GM18868 (cell line): ENCODE data around the gene ZNF326.
"Not testable (repeated sequence)": the region's sequence is repeated elsewhere in the genome, so short reads cannot be mapped to it uniquely, and the experiment has no call there.

Experiments used
- ATAC-seq: cut with Tn5 transposase; IDR thresholded peaks from one replicate; pipeline ENCODE4 v1.9.1; 2021; ENCODE audit warnings: mild to moderate bottlenecking, moderate library complexity; ENCODE audit not compliant: unreplicated experiment

The ZNF326 gene

DNA sequence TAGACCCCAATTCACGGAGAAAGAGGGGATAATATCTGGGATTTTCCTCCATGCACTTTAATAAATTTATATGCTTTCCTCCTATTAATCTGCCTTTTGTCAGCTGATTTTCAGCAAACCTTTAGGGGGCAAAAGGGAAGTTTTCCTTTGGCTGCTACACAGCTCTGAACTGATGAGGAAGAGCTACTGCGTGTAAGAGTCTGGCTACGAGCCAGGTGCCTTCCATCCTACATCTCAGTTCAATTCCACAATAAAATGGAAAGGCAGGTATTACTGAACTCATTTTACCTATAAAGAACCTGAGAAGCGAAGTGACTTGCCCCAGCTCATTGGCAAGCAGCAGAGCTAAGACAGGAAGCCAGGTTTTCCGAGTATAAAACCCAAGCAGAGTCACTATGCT, 28.3 kb upstream of the ZNF326 start:
- ATAC-seq = no peak

DNA sequence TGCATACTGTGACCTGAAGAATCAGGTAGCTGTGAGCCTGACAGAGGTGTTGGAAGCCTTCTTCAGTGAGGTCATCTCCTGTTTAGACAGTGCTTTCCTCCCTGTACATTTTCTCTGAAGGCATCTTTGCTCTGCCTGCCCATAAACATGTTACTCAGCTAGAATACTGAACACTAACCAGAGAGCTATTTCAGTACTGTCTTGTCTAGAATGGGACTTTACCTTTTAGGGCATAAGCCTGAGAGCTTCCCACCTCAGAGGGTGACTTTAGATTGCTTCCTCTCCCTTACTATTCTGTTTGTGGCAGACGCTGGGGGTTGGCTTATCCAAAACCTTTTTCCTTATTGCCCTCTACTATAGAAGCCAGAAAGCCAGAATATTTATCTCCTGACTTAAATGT, 23.3 kb upstream of the ZNF326 start:
- peak; percentile 93 for ATAC-seq

DNA sequence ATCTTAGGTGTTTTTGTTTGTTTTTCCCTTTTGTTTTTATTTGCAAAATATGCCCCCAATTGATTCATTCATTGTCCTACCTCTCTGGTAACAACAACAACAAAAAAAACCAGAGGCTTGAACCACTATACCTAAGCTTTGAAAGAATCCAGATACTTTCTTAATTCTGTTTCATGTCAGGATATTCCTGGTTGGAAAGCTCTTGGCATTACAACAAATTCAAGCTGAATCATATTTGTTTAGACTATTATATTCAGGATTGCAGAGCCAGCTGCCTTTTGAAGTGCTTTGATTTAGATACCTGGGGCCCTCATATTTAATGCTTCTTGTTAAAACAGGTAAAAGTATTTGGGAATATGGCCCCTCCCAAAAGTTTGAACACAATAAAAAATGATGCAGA, 22.9 kb upstream of the ZNF326 start:
- no peak for ATAC-seq

DNA sequence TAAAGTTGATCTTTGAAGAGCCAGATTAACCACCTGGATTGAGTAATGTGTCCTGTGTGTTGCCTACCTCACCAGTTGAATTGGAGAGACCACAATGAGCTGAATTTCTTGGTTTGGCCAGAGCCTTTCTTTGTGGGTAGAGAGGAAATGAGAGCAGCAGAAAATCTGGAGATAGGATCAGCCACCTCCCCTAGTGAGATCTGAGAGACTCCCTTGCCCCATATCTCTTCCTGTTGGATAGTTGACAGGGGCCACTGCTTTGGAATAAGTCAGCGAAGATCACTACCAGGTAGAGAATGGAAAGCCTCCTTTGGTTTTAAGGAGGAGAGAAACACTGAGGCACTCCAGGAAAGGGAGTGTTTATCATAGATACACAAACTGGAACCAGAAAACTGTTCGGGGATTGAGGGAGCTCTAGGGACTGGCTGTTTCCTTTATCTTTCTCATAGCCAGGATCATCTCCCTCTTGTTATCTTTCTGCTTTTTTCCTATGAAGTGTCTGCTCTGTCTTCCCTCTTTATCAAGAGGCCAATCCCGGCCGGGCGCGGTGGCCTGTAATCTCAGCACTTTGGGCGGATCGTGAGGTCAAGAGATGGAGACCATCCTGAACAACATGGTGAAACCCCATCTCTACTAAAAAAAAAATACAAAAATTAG, 21.3 kb upstream of the ZNF326 start:
- no peak for ATAC-seq

DNA sequence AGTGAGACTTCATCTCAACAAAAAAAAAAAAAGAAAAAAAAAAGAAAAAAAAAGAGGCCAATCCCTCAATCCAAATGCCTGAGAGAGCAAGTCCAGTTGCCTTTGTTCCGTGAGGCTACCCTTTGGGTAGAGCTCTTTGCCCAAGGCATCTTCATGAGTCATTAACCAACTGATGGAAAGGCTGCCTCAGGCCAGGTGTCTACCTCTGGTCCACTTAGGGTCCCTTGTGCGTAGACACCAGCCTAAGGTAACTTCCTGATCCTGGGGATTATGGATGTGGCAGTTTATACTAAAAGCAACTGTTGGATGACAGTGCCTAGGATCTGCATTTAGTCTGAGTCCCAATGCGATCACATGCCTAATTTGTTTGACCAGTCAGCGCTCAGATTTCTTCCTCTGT, 20.7 kb upstream of the ZNF326 start:
- ATAC-seq = no peak

DNA sequence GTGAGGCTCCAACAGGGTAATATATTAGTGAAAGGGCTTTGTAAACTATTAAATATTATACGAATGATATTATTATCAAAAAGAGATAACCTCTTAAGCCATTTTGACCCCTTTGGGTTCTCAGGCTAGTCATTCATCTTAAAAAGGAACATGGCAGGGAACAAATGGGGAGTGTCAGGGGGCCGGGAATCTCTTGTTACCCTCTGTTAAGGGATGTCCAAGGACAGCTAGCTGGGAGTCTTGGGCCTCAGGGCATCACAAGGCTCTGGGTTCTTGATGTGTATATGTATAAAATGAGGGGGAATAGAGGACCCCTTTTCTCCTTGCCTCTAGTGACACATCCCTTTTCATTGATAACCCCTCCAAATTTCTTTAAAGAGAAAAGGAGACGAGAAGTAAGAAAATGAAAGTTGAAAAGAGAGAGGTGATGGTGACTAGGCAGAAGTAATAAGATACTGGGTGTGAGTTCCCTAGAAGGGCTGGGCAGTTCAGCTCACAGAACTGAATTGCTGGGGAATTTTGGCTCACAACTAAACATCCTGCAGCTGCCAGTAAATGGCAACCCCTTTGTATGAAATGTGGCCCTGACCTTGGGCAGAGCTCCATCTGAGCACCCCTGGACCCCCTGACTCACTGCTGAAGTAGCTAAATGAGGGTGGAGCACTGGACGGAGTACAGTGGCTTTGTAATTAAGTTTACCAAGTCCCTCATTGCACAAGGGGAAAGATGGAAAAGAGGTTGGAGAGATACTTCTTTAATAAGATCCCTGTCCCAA, 20.0 kb upstream of the ZNF326 start:
- ATAC-seq = no peak

DNA sequence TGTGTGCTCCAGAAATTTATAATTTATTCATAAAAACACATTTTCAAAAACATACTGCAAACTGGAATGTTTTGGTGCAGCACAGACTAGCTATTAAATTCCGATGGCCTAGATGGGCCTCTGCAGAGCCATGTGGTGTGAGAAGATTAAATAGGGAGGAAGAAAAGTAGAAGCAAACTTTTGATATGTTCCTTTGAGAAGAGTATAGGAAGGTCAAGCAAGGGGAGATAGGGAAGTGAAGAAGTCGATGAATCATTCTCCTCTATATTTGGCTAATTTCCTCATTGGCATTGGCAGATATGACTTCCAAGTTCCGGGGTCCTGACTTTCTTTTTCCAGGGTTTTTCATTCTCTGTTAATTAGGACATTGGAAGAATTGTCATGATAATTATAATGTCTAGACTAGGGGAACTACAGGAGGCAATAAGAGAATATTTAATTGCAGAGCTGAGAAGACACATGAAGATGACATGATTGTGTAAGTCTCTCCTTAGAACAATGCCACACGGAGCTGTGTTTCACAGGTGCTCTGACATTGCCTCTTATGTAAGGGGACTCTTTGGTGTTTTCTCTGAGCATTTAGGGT, 19.3 kb upstream of the ZNF326 start:
- no peak for ATAC-seq

DNA sequence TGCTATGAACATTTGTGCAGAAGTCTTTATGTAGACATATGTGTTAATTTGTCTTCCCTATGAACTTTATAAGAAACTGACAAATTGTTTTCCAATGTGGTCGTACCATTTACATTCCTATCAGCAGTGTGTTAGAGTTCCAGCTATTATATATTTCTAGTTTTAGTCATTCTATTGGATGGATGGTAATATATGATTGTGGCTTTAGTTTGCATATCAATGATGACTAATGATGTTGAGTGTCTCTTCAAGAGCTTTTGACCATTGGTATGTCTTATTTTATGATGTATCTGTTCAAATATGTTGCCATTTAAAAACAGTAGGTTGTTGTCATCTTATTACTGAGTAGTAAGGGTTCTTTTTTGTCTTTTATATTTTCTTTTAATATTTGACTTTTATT, 16.2 kb upstream of the ZNF326 start:
- no peak for ATAC-seq

DNA sequence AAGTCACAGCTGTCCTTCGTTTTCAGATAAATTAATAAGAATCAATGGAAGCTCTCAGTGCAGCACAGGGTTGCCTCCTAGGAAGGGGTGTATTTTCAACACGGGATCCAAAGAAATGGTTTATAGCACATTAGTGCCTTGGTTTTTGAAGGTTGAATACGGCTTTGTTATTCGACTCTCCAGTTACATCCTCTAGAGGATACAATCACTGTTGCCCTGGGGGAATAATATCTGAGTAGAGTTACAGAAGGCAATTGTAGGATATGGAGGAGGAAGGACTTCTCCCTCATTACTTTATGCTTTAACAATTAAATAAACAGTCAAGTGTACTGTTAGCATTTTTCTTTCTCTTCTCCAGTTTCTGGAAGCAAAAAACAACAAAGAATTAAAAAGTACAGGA, 14.3 kb upstream of the ZNF326 start:
- no peak for ATAC-seq

DNA sequence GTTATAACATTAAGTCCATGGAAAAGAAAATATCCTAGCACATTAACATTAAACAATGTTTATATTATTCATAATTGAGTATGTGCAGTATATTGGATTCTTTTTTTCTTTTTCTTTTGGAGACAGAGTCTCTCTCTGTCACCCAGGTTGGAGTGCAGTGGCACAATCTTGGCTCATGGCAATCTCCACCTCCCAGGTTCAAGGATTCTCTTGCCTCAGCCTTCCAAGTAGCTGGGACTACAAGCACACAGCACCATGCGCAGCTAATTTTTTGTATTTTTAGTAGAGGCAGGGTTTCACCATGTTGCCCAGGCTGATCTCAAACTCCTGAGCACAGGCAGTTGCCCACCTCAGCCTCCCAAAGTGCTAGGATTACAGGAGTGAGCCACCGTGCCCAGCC, 12.1 kb upstream of the ZNF326 start:
- not testable (repeated sequence) for ATAC-seq

DNA sequence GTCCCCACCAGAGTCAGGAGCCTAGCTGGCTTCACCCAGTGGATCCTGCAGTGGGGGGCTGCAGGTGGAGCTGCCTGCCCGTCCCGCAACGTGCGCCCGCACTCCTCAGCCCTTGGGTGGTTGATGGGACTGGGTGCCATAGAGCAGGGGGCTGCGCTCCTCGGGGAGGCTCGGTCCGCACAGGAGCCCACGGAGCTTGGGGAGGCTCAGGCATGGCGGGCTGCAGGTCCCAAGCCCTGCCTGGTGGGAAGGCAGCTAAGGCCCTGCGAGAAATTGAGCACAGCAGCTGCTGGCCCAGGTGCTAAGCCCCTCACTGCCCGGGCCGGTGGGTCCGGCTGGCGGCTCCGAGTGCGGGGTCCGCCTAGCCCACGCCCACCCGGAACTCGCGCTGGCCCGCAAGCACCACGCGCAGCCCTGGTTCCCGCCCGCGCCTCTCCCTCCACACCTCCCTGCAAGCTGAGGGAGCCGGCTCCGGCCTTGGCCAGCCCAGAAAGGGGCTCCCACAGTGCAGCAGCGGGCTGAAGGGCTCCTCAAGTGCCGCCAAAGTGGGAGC, 10.3 kb upstream of the ZNF326 start:
- ATAC-seq = not testable (repeated sequence)

DNA sequence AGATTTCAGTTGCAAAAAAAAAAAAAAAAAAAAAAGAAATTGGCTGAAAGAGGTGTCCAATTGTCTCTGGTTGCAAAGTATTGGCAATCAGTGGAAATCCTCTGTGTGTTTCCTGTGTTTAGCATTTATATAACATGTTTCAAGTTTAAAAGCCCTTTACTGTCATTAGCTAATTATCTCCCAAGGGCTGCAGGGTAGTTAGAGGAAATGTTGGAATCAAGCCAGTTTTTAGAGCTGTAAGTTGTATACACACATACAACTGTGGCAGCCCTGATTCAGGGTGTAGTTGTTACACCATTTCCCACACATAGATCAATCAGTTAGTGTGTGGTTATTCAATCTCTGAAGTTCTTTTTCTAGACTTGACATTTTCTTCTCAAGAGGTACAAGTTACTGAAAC, 8.9 kb upstream of the ZNF326 start:
- no peak for ATAC-seq

DNA sequence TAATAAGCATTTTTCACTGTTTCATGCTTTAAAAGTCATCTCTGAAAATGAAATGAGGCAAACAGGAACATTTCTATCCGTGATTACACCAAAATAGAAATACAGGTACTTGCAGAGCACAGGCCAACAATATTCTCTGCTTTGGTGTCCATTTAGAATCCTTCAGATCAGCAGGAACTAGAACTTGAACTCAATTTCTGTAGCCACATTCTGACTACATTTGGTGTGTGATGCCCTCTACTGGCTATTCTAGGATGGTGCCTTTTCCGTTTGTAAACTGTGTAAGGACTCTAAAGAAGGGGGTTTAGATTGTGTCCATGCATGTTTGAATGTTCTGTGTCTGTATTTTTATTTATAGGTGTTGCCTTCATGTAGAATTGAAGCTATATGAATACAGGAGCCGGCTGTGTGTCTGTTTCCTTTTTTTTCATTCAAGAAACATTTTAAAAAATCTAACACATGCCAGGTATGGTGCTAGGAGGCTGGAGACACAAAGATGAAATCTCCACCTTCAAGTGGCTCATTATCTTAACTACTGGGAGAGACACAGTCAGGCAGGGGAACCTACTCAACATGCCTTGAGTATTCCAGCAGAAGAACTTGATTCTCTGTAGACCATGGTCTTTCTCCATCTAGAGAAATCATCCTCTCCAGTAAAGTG, 7.6 kb upstream of the ZNF326 start:
- peak; percentile 90 for ATAC-seq

DNA sequence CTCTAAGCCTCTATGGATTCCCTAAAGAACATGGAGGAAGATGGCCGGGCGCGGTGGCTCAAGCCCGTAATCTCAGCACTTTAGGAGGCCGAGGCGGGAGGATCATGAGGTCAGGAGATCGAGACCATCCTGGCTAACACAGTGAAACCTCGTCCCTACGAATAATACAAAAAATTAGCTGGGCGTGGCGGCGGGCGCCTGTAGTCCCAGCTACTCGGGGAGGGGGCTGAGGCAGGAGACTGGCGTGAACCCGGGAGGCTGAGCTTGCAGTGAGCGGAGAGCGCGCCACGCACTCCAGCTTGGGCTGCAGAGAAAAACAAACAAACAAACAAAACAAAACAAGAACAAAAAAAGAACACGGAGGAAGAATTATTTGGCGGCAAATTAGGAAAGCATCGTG, 5.8 kb upstream of the ZNF326 start:
- no peak for ATAC-seq

DNA sequence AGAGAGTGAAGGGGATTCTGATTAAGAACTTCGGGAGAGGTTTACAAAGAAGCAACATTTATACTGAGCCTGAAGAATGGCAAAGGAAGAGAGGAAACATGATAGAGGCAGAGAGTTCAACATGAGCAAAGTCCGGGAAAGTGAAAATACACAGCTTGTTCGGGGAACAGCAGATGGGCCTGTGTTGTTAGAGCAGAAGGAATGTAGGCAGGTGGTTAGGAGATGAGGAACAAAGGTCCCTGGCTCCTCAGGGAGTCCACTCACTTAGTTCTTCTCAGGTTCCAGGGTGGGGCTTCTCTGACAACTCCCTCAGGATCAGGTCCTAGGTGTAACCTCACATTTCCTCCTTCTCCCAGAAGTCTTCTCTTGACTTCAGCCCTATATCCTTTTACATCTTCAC, 5.1 kb upstream of the ZNF326 start:
- ATAC-seq = no peak

DNA sequence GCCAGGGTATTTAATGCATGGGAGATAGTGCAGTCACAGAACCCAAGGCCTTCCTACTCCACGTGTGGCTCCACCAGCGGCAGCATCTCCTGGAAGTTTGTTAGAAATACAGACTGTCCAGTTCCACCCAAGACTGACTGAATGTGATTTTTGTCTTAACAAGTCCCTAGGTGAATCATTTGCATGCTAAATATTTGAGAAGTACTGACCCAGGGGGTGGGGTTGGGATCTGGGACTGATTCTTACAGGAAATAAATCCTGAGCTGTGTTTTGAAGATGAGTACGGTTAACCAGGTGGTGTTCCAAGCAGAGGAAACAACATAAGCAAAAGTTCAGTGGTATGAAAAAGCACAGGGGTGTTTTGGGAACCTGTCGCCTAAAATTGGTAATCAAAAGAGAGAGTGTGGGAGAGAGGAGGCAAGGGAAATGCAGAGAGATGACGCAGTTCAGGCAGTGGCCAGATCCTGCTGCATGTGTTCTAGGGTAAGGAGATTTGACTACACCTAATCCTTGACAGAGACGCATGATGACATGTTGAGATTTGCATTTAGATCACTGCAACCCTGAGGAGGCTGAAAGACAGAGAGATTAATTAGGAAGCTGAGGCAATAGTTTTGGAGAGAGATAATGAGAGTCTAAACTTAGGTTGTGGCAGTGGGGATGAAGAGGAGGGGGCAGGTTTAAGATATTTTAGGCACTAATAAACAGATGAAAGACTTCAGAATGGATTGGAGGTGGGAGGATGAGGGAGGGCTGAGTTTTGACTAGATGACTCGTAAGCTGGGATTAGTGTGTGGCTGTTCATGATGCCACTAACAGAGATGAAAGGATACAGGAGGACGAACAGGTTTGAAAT, 3.7 kb upstream of the ZNF326 start:
- no peak for ATAC-seq

DNA sequence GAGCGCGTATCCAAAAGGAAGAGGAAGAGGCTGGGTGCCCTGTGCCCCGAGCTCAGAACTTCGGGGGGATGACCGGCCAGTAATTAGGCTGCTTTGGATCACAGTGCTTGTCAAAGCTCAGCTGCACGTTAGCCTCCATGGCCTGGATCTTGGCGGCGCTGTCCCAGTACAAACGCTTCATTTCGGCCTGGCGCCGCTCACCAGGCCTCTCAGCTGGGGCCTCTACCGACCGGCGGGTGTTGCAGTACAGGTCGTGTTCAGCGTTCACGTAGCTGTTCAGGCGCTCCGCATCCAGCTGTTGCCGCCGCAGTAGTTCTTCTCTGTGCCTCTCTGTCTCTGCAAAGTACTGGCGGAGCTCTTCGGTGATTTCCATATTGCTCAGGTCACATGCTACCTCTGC, 1.4 kb upstream of the ZNF326 start:
- no peak for ATAC-seq

DNA sequence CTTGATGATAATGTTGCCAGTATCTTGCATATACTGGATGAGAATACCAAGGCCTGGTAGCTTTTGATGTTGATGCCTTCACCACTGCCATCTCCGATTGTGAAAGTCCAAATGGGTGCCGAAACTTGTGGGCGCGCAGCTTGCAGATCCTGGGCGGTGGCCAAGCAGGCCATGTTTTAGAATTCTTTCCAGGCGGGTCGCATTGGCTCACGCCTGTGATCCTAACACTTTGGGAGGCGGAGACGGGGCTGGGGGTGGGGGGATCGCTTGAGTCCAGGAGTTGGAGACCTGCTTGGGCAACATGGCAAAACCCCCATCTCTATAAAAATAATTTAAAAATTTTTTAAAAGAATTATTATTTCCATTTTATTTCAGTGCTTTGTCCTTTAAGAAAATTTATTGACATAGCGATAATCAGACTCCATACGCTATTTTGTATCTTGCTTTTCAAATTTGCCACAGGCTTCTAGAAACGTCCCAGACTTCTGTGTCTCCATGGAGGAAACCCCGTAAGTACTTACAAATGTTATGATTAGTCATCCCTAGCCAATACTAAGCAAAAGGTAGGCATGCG, 592 bp upstream of the ZNF326 start:
- ATAC-seq = no peak

DNA sequence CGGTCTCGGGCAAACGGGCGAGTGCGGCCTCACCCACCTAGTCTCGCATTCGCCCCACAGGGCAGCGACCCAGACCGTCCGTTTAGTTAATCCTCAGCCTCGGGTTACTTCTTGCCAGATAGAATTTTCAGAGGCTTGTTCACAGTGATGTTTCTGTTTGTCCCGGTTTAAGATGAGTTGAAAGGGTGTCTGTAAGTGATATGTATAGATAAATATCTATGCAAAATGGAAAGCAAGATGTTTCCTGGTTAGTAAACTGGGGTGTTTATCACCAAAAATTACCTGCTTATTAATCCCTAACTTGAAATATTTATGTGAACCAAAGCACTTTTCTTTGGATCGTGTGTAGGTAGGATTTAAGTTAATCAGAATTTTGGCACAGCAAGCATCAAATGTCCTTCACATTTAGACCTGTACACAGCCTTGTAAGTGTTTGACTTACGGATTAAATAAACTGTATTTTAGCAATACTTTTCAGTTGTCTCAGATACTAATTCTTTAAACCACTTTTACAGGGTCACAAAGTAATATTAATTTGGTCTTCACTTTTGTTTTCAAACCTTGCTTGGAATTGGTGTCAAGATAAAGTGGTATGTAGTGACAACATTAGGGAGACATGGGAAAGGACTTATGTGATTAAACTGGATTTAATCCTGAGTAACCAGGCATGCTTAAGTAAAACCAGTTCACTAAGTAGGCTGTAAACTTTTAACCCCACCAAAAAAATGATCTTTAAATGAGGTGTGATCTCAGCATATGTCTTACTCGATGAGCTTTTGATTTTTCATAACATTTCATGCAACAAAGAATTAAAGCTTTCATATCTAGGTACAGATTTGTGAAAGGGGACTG, 914 bp downstream of the ZNF326 start:
- ATAC-seq = no peak
